Liver (tissue), 9 donors: ENCODE measurements around the gene EMID1. TPM values are rescaled to one million over a fixed set of nuclear protein-coding genes. Genes with fewer than 3 reads are reported as not detected.

Experiments used
- DNase-seq: peaks from one replicate; pipeline ENCODE4 v3.0.0-alpha.2; 2017; ENCODE audit warnings: low spot score
- H3K27ac ChIP-seq, 2 donors: one replicate each; pipeline ENCODE4 v1.7.0; 2013; ENCODE audit warnings: inconsistent platforms in 2 of 2, low read length in 2 of 2, control low read depth in 1 of 2, low read depth in 1 of 2, mild to moderate bottlenecking in 1 of 2
- H3K27me3 ChIP-seq, 4 donors: one replicate each; pipeline versions ENCODE4 v1.6.1 to v1.7.0; 2013; ENCODE audit warnings: low read length in 3 of 4, inconsistent platforms in 1 of 4, mild to moderate bottlenecking in 1 of 4, moderate library complexity in 1 of 4; ENCODE audit not compliant: control insufficient read depth in 4 of 4, insufficient read depth in 4 of 4
- H3K36me3 ChIP-seq, 4 donors: one replicate each; pipeline versions ENCODE4 v1.6.1 to v1.7.0; 2013; ENCODE audit warnings: low read length in 3 of 4, mild to moderate bottlenecking in 3 of 4, low read depth in 1 of 4, moderate library complexity in 1 of 4; ENCODE audit not compliant: control insufficient read depth in 4 of 4, insufficient read depth in 3 of 4
- H3K4me1 ChIP-seq, 4 donors: one replicate each; pipeline versions ENCODE4 v1.6.1 to v1.7.0; 2013; ENCODE audit warnings: low read length in 3 of 4, mild to moderate bottlenecking in 3 of 4, moderate library complexity in 1 of 4; ENCODE audit not compliant: control insufficient read depth in 4 of 4, insufficient read depth in 4 of 4
- H3K4me3 ChIP-seq, 3 donors: one replicate each; pipeline versions ENCODE4 v1.6.1 to v1.7.0; 2013; ENCODE audit warnings: low read length in 3 of 3, control low read depth in 1 of 3, low read depth in 1 of 3, mild to moderate bottlenecking in 1 of 3
- H3K9ac ChIP-seq, 2 donors: one replicate each; pipeline ENCODE4 v1.7.0; 2013; ENCODE audit warnings: low read length in 2 of 2, mild to moderate bottlenecking in 2 of 2, moderate library complexity in 2 of 2, control low read depth in 1 of 2, low read depth in 1 of 2
- H3K9me3 ChIP-seq, 4 donors: one replicate each; pipeline versions ENCODE4 v1.6.1 to v1.7.0; 2013; ENCODE audit warnings: low read length in 3 of 4; ENCODE audit not compliant: control insufficient read depth in 4 of 4
- ATF3 ChIP-seq: IDR thresholded peaks from 2 replicates; pipeline ENCODE4 v1.6.1; 2016; ENCODE audit warnings: antibody characterized with exemption
- CTCF ChIP-seq: fragments of 150-350 bp; IDR thresholded peaks from 2 replicates; pipeline ENCODE4 v1.5.1; 2017; ENCODE audit warnings: improper control_type of control experiment, low read depth, low read length; ENCODE audit not compliant: missing input control
- EGR1 ChIP-seq, 2 donors: IDR thresholded peaks; 2 replicates each; pipeline ENCODE4 v1.6.1; 2016 to 2018; ENCODE audit warnings: antibody characterized with exemption in 2 of 2, low read depth in 2 of 2
- FOXA1 ChIP-seq: IDR thresholded peaks from 2 replicates; pipeline ENCODE4 v1.6.1; 2016; ENCODE audit warnings: antibody characterized with exemption
- FOXA2 ChIP-seq: IDR thresholded peaks from 2 replicates; pipeline ENCODE4 v1.6.1; 2016; ENCODE audit warnings: antibody characterized with exemption
- GABPA ChIP-seq, 2 donors: IDR thresholded peaks in 1 of 2; conservative IDR thresholded peaks in 1 of 2; 2 replicates each; pipeline ENCODE4 v1.6.1; 2016; ENCODE audit warnings: antibody characterized with exemption in 2 of 2, mild to moderate bottlenecking in 1 of 2, moderate library complexity in 1 of 2
- HNF4A ChIP-seq, 2 donors: conservative IDR thresholded peaks; 2 replicates each; pipeline ENCODE4 v1.6.1; 2016; ENCODE audit warnings: antibody characterized with exemption in 2 of 2, mild to moderate bottlenecking in 2 of 2
- HNF4G ChIP-seq: IDR thresholded peaks from 2 replicates; pipeline ENCODE4 v1.6.1; 2016; ENCODE audit warnings: antibody characterized with exemption
- JUND ChIP-seq, 2 donors: IDR thresholded peaks; 2 replicates each; pipeline ENCODE4 v1.6.1; 2016; ENCODE audit warnings: antibody characterized with exemption in 2 of 2
- NR2F2 ChIP-seq: IDR thresholded peaks from 2 replicates; pipeline ENCODE4 v1.6.1; 2016; ENCODE audit warnings: antibody characterized with exemption
- RAD21 ChIP-seq, 2 donors: IDR thresholded peaks; 2 replicates each; pipeline ENCODE4 v1.6.1; 2016; ENCODE audit warnings: antibody characterized with exemption in 2 of 2, mild to moderate bottlenecking in 2 of 2
- RXRA ChIP-seq, 2 donors: IDR thresholded peaks; 2 replicates each; pipeline ENCODE4 v1.6.1; 2017 to 2018; ENCODE audit warnings: antibody characterized with exemption in 2 of 2, mild to moderate bottlenecking in 1 of 2
- TAF1 ChIP-seq: conservative IDR thresholded peaks from 2 replicates; pipeline ENCODE4 v1.6.1; 2016; ENCODE audit warnings: antibody characterized with exemption, mild to moderate bottlenecking
- YY1 ChIP-seq: IDR thresholded peaks from 2 replicates; pipeline ENCODE4 v1.6.1; 2016; ENCODE audit warnings: antibody characterized with exemption, mild to moderate bottlenecking
- ZBTB33 ChIP-seq: IDR thresholded peaks from 2 replicates; pipeline ENCODE4 v1.6.1; 2016; ENCODE audit warnings: antibody characterized with exemption
- WGBS: extraction: QIAGEN DNeasy Blood & Tissue Kit; methylation state at CpG from one replicate; pipeline ENCODE4 v1.1.7; 2013; 5-methylcytosine and 5-hydroxymethylcytosine counted together
- polyA plus RNA-seq, 2 donors: library from polyadenylated mRNA; stranded (reverse) in 1 of 2; unstranded in 1 of 2; fragments of 200-250 nt in 1 of 2; fragments of >200 nt in 1 of 2; fragmentation: Nextera tagmentation in 1 of 2; extraction: Ambion mirVana in 1 of 2; gene quantifications; one replicate each; pipeline versions ENCODE4 v1.2.1 to v1.2.3, GENCODE V29; 2013 to 2015
- total RNA-seq, 2 donors: library from RNA; depleted of rRNA; stranded (reverse); fragments of >200 nt; gene quantifications; one replicate each; pipeline ENCODE4 v1.2.3, GENCODE V29; 2014
- TF ChIP-seq, protein P1 (sequence below): IDR thresholded peaks from 2 replicates; pipeline ENCODE4 v1.6.1; 2016; ENCODE audit warnings: antibody characterized with exemption
- TF ChIP-seq, protein P2 (sequence below): IDR thresholded peaks from 2 replicates; pipeline ENCODE4 v1.6.1; 2016; ENCODE audit warnings: antibody characterized with exemption, mild to moderate bottlenecking
- donor health status: healthy.
- donor health status: healthy.
- donor health status: healthy.
- donor health status: healthy.
- donor health status: healthy.

Gene EMID1
- total and polyA plus RNA-seq, 4 donors = 0.89 to 8.9 (median 2.1) TPM

DNA sequence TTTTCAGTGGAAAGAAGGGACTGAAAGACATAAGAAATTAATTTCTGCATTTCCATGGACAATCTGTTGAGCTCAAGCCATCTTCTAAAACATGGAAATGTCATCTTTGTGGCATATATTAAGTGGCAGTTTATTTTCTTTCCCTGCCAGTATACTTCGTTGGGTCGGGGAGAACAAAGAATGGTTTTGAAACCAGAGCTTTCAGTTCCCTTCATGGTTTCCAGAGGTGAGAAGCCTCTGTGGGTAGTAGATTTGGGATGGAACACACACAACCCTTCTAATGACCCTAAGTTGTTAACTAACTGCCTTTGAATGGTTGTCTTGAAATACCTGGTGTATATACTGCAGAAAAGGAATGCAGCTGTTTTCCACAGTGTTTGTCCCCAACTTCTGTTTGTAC, 83.1 kb downstream of the EMID1 start:
- H3K9me3 ChIP-seq = no peaks in the 10 kb centered on the region
- H3K9ac ChIP-seq = no peak overlapping the region
- H3K36me3 ChIP-seq = peaks cover 25 to 85% (median 83%) of the 10 kb centered on the region in 4 donors
- DNase-seq = no peak
- no peaks in the 10 kb centered on the region for H3K27me3 ChIP-seq
- H3K4me3 ChIP-seq = no peak overlapping the region
- TF ChIP-seq HNF4G = no peak
- no peak for TF ChIP-seq ZBTB33
- TF ChIP-seq HNF4A (conservative IDR thresholded peaks at IDR 0.05) = no peak
- TF ChIP-seq, protein P1, sequence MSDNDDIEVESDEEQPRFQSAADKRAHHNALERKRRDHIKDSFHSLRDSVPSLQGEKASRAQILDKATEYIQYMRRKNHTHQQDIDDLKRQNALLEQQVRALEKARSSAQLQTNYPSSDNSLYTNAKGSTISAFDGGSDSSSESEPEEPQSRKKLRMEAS = no peak
- TF ChIP-seq, protein P2, sequence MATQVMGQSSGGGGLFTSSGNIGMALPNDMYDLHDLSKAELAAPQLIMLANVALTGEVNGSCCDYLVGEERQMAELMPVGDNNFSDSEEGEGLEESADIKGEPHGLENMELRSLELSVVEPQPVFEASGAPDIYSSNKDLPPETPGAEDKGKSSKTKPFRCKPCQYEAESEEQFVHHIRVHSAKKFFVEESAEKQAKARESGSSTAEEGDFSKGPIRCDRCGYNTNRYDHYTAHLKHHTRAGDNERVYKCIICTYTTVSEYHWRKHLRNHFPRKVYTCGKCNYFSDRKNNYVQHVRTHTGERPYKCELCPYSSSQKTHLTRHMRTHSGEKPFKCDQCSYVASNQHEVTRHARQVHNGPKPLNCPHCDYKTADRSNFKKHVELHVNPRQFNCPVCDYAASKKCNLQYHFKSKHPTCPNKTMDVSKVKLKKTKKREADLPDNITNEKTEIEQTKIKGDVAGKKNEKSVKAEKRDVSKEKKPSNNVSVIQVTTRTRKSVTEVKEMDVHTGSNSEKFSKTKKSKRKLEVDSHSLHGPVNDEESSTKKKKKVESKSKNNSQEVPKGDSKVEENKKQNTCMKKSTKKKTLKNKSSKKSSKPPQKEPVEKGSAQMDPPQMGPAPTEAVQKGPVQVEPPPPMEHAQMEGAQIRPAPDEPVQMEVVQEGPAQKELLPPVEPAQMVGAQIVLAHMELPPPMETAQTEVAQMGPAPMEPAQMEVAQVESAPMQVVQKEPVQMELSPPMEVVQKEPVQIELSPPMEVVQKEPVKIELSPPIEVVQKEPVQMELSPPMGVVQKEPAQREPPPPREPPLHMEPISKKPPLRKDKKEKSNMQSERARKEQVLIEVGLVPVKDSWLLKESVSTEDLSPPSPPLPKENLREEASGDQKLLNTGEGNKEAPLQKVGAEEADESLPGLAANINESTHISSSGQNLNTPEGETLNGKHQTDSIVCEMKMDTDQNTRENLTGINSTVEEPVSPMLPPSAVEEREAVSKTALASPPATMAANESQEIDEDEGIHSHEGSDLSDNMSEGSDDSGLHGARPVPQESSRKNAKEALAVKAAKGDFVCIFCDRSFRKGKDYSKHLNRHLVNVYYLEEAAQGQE = no peak
- TF ChIP-seq EGR1 (IDR thresholded peaks at IDR 0.05; ENCODE audit: low read depth in 2 of 2) = no peak
- no peak for TF ChIP-seq CTCF
- TF ChIP-seq FOXA2 = no peak
- TF ChIP-seq YY1 = no peak
- no peak for TF ChIP-seq RXRA (IDR thresholded peaks at IDR 0.05)
- no peak for TF ChIP-seq JUND (IDR thresholded peaks at IDR 0.05)
- TF ChIP-seq TAF1 = no peak
- TF ChIP-seq FOXA1 = no peak
- no peak for TF ChIP-seq GABPA (IDR thresholded peaks at IDR 0.05 in 1 of 2, conservative IDR thresholded peaks at IDR 0.05 in 1 of 2)
- no peaks in the 10 kb centered on the region for H3K4me1 ChIP-seq
- H3K27ac ChIP-seq = no peak overlapping the region
- WGBS = 71% methylated on average over 2 of the region's 2 CpGs

DNA sequence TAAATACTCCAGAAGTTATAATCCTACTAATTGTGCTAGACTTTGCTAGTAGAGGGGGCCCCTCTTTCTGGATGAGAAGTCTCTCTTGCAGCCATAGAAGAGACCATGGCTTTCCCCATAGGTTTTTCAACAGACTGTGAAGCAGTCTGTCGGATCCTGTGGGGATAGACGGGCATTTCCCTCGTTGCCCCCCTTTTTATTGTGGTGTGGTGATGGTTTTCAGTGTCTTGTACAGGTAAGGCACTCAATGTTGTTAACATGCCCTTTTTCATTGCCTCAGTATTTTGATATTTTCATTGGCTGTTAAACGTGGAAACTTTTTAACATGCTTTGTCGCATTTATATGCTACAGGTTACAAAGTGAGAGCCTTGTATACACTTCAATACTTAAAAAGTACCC, 84.4 kb downstream of the EMID1 start:
- Histone ChIP-seq H3K36me3 (peaks cover 29 to 87% (median 82%) of the 10 kb centered on the region in 4 donors), H3K27me3 (no peaks in the 10 kb centered on the region), H3K9me3 (no peaks in the 10 kb centered on the region), H3K4me1 (no peaks in the 10 kb centered on the region), H3K9ac (no peak overlapping the region), H3K4me3 (no peak overlapping the region), H3K27ac (no peak overlapping the region)
- WGBS = 80% methylated on average over 5 of the region's 5 CpGs
- no peak for DNase-seq
- no peak for TF ChIP-seq ATF3
- no peak for TF ChIP-seq GABPA (IDR thresholded peaks at IDR 0.05 in 1 of 2, conservative IDR thresholded peaks at IDR 0.05 in 1 of 2)
- no peak for TF ChIP-seq HNF4A (conservative IDR thresholded peaks at IDR 0.05)
- TF ChIP-seq, protein P2 = no peak
- TF ChIP-seq YY1 = no peak
- no peak for TF ChIP-seq RAD21 (IDR thresholded peaks at IDR 0.05)
- TF ChIP-seq RXRA (IDR thresholded peaks at IDR 0.05) = no peak
- no peak for TF ChIP-seq EGR1 (IDR thresholded peaks at IDR 0.05; ENCODE audit: low read depth in 2 of 2)
- TF ChIP-seq, protein P1 = no peak
- TF ChIP-seq HNF4G = no peak
- no peak for TF ChIP-seq NR2F2
- no peak for TF ChIP-seq TAF1
- TF ChIP-seq ZBTB33 = no peak
